PFSK-1 (cell line): ENCODE data around the gene ARHGEF4.
A peak's percentile ranks its signal among the peaks of the same experiment; 100 is the strongest.

ENCODE experiments used
- FOXP2 ChIP-seq: optimal IDR thresholded peaks from 2 replicates; pipeline ENCODE3; 2011; ENCODE audit warnings: borderline replicate concordance, control low read depth, inconsistent platforms; ENCODE audit not compliant: insufficient read depth; ENCODE audit errors: extremely low read length, extremely low read depth
- POLR2AphosphoS5 ChIP-seq: IDR thresholded peaks from 2 replicates; pipeline ENCODE4 v1.6.1; 2012; ENCODE audit warnings: low read depth, mild to moderate bottlenecking, control low read depth, low read length, moderate library complexity
- REST ChIP-seq, 2 experiments: IDR thresholded peaks; 2 replicates each; pipeline versions ENCODE4 v1.6.1 to v1.8.0; 2011 to 2012; ENCODE audit warnings: low read depth in 2 of 2, low read length in 2 of 2, control low read depth in 1 of 2, inconsistent platforms in 1 of 2, mild to moderate bottlenecking in 1 of 2, moderate library complexity in 1 of 2; ENCODE audit not compliant: insufficient read depth in 1 of 2
- SIN3A ChIP-seq: IDR thresholded peaks from 2 replicates; pipeline ENCODE4 v1.6.1; 2012; ENCODE audit warnings: mild to moderate bottlenecking, low read length, moderate library complexity, borderline replicate concordance; ENCODE audit not compliant: insufficient read depth
- TAF1 ChIP-seq: IDR thresholded peaks from 2 replicates; pipeline ENCODE4 v1.6.1; 2012; ENCODE audit warnings: low read length, control low read depth, borderline replicate concordance; ENCODE audit not compliant: insufficient read depth

Gene ARHGEF4

GRCh38 chr2:130795431-130795830 is 41.3 kb upstream of the ARHGEF4 start:
- TF ChIP-seq POLR2AphosphoS5 (no peak), FOXP2 (no peak)

GRCh38 chr2:130796290-130796689 is 40.4 kb upstream of the ARHGEF4 start:
- TF ChIP-seq FOXP2 (no peak), POLR2AphosphoS5 (no peak), REST (IDR thresholded peaks at IDR 0.05; ENCODE audit: insufficient read depth in 1 of 2, low read depth in 2 of 2, low read length in 2 of 2) (no peak), SIN3A (no peak), TAF1 (no peak)

- TF ChIP-seq FOXP2, result peak; percentile 94
- TF ChIP-seq REST (IDR thresholded peaks at IDR 0.05; ENCODE audit: insufficient read depth in 1 of 2, low read depth in 2 of 2, low read length in 2 of 2), result no peak
Measured at GRCh38 chr2:130797493-130798435, 39.0 kb upstream of the ARHGEF4 start.

GRCh38 chr2:130798472-130799218 is 38.1 kb upstream of the ARHGEF4 start:
- no peak for TF ChIP-seq TAF1
- peak; percentile 35 for TF ChIP-seq FOXP2

GRCh38 chr2:130799295-130799694 is 37.4 kb upstream of the ARHGEF4 start:
- TF ChIP-seq POLR2AphosphoS5 (no peak), FOXP2 (no peak), TAF1 (no peak), REST (IDR thresholded peaks at IDR 0.05; ENCODE audit: insufficient read depth in 1 of 2, low read depth in 2 of 2, low read length in 2 of 2) (no peak), SIN3A (no peak)

- no peak for TF ChIP-seq REST (IDR thresholded peaks at IDR 0.05; ENCODE audit: insufficient read depth in 1 of 2, low read depth in 2 of 2, low read length in 2 of 2)
- TF ChIP-seq TAF1, result no peak
- no peak for TF ChIP-seq SIN3A
- TF ChIP-seq POLR2AphosphoS5, result no peak
- TF ChIP-seq FOXP2, result no peak
Measured at GRCh38 chr2:130805613-130806012, 31.1 kb upstream of the ARHGEF4 start.
